Fibroblast of lung (primary cell): Measurements from ENCODE around the gene AFAP1. TPM values are rescaled to one million over a fixed set of nuclear protein-coding genes. Genes with fewer than 3 reads are reported as not detected.

ENCODE experiments used
- DNase-seq, 2 donors: peaks; one replicate each; pipeline versions ENCODE4 v3.0.0 to v3.0.0-alpha.2; 2010; ENCODE audit warnings: low read depth in 2 of 2
- H2AFZ ChIP-seq: 2 replicates; pipeline ENCODE4 v1.5.1; 2012; ENCODE audit warnings: low read length, control low read depth, inconsistent platforms
- H3K27ac ChIP-seq: 2 replicates; pipeline ENCODE4 v1.5.1; 2011; ENCODE audit warnings: low read length, control low read depth; ENCODE audit not compliant: insufficient read depth
- H3K27me3 ChIP-seq: 2 replicates; pipeline ENCODE4 v1.5.1; 2011; ENCODE audit warnings: mild to moderate bottlenecking, low read length; ENCODE audit not compliant: control insufficient read depth, insufficient read depth
- H3K36me3 ChIP-seq: 2 replicates; pipeline ENCODE4 v1.5.1; 2011; ENCODE audit warnings: low read length; ENCODE audit not compliant: control insufficient read depth, insufficient read depth
- H3K4me1 ChIP-seq: 2 replicates; pipeline ENCODE4 v1.5.1; 2011; ENCODE audit warnings: low read length; ENCODE audit not compliant: control insufficient read depth, insufficient read depth; ENCODE audit errors: extremely low read depth
- H3K4me2 ChIP-seq: 2 replicates; pipeline ENCODE4 v1.5.1; 2011; ENCODE audit warnings: low read length, control low read depth; ENCODE audit not compliant: insufficient read depth; ENCODE audit errors: extremely low read depth
- H3K4me3 ChIP-seq, 4 experiments: fragments of 200-600 bp in 1 of 4; sonication (generic) in 1 of 4; replicated peaks in 1 of 4; 2 replicates each; pipeline ENCODE4 v1.5.1; 2011 to 2016; ENCODE audit warnings: low read length in 4 of 4, low read depth in 3 of 4, mild to moderate bottlenecking in 3 of 4, control low read depth in 2 of 4, inconsistent platforms in 1 of 4, mixed read lengths in 1 of 4; ENCODE audit not compliant: insufficient read depth in 1 of 4; ENCODE audit errors: control extremely low read depth in 1 of 4
- H3K79me2 ChIP-seq: 2 replicates; pipeline ENCODE4 v1.5.1; 2012; ENCODE audit warnings: mild to moderate bottlenecking, low read length, inconsistent platforms; ENCODE audit not compliant: control insufficient read depth, insufficient read depth
- H3K9ac ChIP-seq: 2 replicates; pipeline ENCODE4 v1.5.1; 2011; ENCODE audit warnings: mild to moderate bottlenecking, low read length, control low read depth; ENCODE audit not compliant: insufficient read depth
- H3K9me3 ChIP-seq: 2 replicates; pipeline ENCODE4 v1.5.1; 2012; ENCODE audit warnings: low read depth, low read length; ENCODE audit not compliant: control insufficient read depth, insufficient read depth
- H4K20me1 ChIP-seq: 2 replicates; pipeline ENCODE4 v1.5.1; 2011; ENCODE audit warnings: low read length; ENCODE audit not compliant: control insufficient read depth, insufficient read depth; ENCODE audit errors: extremely low read depth
- EZH2 ChIP-seq: IDR thresholded peaks from 2 replicates; pipeline ENCODE4 v1.5.1; 2012; ENCODE audit warnings: low read length, control low read depth, mild to moderate bottlenecking; ENCODE audit errors: missing control alignments
- polyA plus RNA-seq, 2 donors: library from polyadenylated mRNA; depleted of rRNA in 1 of 2; stranded (reverse) in 1 of 2; unstranded in 1 of 2; fragments of >200 nt; gene quantifications; 2 replicates each; pipeline ENCODE4 v1.2.1, GENCODE V29; 2011 to 2012; ENCODE audit warnings: missing spikeins in 1 of 2
- total RNA-seq: library from RNA; depleted of rRNA; stranded (reverse); fragments of >200 nt; gene quantifications from 2 replicates; pipeline ENCODE4 v1.2.1, GENCODE V29; 2014
- TF ChIP-seq, protein P1 (sequence below), 2 donors: IDR thresholded peaks in 1 of 2; conservative IDR thresholded peaks in 1 of 2; 1 replicate in 1 of 2; 2 replicates in 1 of 2; pipeline ENCODE4 v1.5.1; 2011 to 2012; ENCODE audit warnings: low read length in 2 of 2, control low read depth in 1 of 2, inconsistent platforms in 1 of 2, low read depth in 1 of 2, mild to moderate bottlenecking in 1 of 2

Gene AFAP1
- total and polyA plus RNA-seq, 2 donors (not counting 1 experiment from before 2014, with no cell fraction given) = 21.8 to 30.1 TPM

DNA sequence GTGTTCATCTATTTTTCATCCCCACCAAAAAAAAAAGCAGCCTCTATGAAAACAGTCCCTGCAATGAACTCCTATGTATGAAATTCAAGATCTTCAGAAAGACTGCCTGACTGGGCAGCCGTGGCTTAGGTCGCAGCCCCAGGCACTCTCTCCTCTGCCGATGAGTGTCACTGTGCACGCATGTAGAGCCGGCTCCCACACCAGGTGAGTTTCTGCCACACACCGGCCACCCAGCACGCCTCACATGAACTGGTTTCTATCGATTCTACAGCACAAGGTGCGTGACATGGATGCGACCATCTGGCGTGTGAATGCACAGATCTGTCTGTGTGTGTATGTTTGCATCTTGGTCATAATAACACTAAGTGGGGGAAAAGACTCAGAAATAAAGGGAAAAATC lies 140.4 kb downstream of the AFAP1 start:
- Histone ChIP-seq H3K27ac (no peak overlapping the region), H3K27me3 (no peaks in the 10 kb centered on the region), H2AFZ (no peak overlapping the region), H4K20me1 (no peaks in the 10 kb centered on the region), H3K79me2 (no peaks in the 10 kb centered on the region), H3K4me2 (no peak overlapping the region), H3K9ac (no peak overlapping the region), H3K9me3 (no peaks in the 10 kb centered on the region), H3K4me3 (no peak overlapping the region), H3K4me1 (no peaks in the 10 kb centered on the region), H3K36me3 (peaks cover 14% of the 10 kb centered on the region)
- no peak for DNase-seq
- no peak for TF ChIP-seq EZH2
- TF ChIP-seq, protein P1, sequence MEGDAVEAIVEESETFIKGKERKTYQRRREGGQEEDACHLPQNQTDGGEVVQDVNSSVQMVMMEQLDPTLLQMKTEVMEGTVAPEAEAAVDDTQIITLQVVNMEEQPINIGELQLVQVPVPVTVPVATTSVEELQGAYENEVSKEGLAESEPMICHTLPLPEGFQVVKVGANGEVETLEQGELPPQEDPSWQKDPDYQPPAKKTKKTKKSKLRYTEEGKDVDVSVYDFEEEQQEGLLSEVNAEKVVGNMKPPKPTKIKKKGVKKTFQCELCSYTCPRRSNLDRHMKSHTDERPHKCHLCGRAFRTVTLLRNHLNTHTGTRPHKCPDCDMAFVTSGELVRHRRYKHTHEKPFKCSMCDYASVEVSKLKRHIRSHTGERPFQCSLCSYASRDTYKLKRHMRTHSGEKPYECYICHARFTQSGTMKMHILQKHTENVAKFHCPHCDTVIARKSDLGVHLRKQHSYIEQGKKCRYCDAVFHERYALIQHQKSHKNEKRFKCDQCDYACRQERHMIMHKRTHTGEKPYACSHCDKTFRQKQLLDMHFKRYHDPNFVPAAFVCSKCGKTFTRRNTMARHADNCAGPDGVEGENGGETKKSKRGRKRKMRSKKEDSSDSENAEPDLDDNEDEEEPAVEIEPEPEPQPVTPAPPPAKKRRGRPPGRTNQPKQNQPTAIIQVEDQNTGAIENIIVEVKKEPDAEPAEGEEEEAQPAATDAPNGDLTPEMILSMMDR (conservative IDR thresholded peaks at IDR 0.05 in 1 of 2, IDR thresholded peaks at IDR 0.05 in 1 of 2; ENCODE audit: low read depth in 1 of 2, low read length in 2 of 2) = no peak

DNA sequence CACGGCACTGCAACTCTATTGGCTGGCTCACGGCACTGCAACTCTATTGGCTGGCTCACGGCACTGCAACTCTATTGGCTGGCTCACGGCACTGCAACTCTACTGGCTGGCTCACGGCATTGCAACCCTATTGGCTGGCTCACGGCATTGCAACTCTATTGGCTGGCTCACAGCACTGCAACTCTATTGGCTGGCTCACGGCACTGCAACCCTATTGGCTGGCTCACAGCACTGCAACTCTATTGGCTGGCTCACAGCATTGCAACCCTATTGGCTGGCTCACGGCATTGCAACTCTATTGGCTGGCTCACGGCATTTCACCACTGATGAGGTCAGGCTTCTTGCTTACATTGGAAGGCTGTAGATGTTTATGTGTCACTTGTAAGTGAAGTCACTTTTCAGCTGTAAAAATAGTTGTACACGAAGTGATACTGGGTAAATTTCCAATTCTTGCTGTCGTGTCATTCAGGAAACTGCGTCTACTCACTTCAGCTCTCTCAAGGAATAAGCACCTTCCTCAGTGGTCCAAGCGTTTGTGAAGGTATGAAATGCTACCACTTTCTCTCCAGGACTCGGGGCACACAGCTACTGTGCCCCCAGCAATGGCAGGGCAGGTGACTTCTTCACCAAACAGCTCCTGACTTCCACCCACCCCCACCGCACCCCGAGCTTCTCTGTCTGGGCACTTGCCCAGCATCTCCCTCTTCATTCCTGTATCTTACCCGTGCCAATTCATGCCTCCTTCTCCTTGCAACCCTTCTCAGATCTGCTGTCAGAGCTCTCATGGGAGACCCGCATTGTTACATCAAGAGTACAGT lies 141.3 kb downstream of the AFAP1 start:
- H3K36me3 ChIP-seq = peaks cover 14% of the 10 kb centered on the region
- H3K79me2 ChIP-seq = no peaks in the 10 kb centered on the region
- TF ChIP-seq, protein P1 (conservative IDR thresholded peaks at IDR 0.05 in 1 of 2, IDR thresholded peaks at IDR 0.05 in 1 of 2; ENCODE audit: low read depth in 1 of 2, low read length in 2 of 2) = no peak
- no peak for TF ChIP-seq EZH2
- DNase-seq = peak; percentile 53 to 58
- H3K9me3 ChIP-seq = no peaks in the 10 kb centered on the region
- no peak overlapping the region for H3K4me3 ChIP-seq
- H4K20me1 ChIP-seq = no peaks in the 10 kb centered on the region
- no peak overlapping the region for H2AFZ ChIP-seq
- H3K27ac ChIP-seq = no peak overlapping the region
- no peak overlapping the region for H3K4me2 ChIP-seq
- no peak overlapping the region for H3K9ac ChIP-seq
- H3K27me3 ChIP-seq = no peaks in the 10 kb centered on the region
- H3K4me1 ChIP-seq = no peaks in the 10 kb centered on the region

DNA sequence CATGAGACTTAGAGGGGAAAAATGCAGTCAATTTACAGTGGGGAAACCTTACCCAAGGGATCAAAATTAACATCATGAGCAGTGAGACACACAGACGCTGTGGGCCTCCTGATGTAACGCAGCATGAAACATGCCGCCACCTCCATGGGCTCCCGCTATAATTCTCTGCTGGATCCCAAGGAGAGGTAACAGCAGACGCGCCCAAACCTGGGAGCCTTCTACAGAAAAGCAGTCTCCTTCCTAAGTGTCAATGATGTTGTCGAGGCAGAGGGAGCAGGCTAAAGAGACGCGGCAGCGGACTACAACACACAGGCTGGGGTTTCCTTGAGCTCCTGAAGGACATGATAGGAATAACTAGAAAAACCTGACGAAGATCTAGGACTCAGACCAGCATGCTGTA lies 142.3 kb downstream of the AFAP1 start:
- Histone ChIP-seq H3K4me2 (no peak overlapping the region), H3K4me1 (no peaks in the 10 kb centered on the region), H2AFZ (no peak overlapping the region), H4K20me1 (no peaks in the 10 kb centered on the region), H3K9ac (no peak overlapping the region), H3K27me3 (no peaks in the 10 kb centered on the region), H3K9me3 (no peaks in the 10 kb centered on the region), H3K27ac (no peak overlapping the region), H3K4me3 (no peak overlapping the region), H3K36me3 (peaks cover 15% of the 10 kb centered on the region), H3K79me2 (no peaks in the 10 kb centered on the region)
- DNase-seq = no peak
- TF ChIP-seq EZH2 = no peak
- TF ChIP-seq, protein P1 (conservative IDR thresholded peaks at IDR 0.05 in 1 of 2, IDR thresholded peaks at IDR 0.05 in 1 of 2; ENCODE audit: low read depth in 1 of 2, low read length in 2 of 2) = no peak
